CD4-positive, alpha-beta T cell treated with Interleukin-15 for 4 hours (primary cell): Measurements from ENCODE around the gene SMU1.
A peak's percentile ranks its signal among the peaks of the same experiment; 100 is the strongest.

Source experiments
- DNase-seq: peaks from one replicate; pipeline ENCODE4 v3.0.0-alpha.2; 2020; ENCODE audit warnings: low spot score

The SMU1 gene

GRCh38 chr9:33044677-33045282, 31.7 kb downstream of the SMU1 start:
- no peak for DNase-seq

DNA sequence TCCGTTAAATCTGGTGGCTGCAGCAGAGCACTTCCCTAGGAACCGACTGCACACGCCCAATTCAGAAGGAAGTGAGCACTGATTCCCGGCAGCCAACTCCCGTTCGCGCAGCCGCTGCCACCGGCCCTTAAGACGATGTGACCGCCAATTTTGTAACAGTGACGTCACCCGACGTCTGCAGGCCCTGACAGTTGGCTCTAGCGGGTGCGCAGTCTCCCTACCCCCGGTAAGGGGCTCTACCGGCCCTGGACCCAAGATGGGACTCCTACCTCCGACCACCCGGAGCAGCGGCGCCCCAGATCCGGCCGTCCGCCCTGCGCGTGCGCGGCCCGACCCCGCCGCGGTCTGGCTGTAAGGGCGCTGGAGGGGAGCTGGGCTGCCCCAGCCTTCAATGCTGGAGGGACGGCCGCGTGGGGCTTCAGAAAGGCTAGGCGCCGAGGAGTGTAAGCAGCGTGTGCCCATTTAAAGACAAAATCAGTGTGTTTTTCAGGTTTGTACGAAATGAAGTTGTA, 32.3 kb downstream of the SMU1 start:
- peak; percentile 51 for DNase-seq

DNA sequence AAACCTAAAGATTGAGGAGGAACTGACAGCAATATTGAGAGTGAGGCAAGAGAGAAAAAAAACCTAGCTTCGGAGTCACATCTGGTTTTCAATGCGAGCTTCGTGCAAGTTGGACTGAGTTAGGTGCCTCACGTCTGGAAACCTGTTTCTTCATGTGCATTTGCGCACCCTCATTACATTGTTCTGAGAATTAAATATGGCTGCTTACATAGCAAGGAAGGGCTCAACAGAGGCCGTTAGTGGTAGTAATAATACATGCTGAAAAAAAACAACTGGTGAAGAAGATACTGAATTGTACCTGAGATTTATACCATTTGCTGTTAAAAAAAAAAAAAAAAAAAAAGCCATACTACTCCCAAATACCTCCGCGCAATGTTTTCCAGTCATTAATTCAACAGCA, 32.8 kb downstream of the SMU1 start:
- no peak for DNase-seq

DNA sequence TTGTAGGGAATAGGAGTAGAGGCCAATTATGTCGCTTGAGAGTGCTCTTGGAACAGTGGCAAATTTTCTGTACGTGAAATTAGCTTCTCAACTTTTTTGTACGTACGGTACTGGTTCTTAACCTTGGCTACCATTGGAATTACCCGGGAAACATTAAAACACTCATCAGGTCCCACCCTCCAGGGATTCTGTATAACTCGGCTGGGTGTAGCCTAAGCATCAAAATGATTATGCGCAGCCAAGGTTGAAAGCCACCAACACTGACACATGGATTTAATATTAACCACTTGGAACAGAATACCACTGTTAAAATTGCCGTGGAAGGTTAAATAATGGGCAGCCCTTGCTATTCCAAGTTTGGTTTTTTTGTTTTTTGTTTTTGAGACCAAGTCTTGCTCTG, 34.0 kb downstream of the SMU1 start:
- DNase-seq, result no peak

DNA sequence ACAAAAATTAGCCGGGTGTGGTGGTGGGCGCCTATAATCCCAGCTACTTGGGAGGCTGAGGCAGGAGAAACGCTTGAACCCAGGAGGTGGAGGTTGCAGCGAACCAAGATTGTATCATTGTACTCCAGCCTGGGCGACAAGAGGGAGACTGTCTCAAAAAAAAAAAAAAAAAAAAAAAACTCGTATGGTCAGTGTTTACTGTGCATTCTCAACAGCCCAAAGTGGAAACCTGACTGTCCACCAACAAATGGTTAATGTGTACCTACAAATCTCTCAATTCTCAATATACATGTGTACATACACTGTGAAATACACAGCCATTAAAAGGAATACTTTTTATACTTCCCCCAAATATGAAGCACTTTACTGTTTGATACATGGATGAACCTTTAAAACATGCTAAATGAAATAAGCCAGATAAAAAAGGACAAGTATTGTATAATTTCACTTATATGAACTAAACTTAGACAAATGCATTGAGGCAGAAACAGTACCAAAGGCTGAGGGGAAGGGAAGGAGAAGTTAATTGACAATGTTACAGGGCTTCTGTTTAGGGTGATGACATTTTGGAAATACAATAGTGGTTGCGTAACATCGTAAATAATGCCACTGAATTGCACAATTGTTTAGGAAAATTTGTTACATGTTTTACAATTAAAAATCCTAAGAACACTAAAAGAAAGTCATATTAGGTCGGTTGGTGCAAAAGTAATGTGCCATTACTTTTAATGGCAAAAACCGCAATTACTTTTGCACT, 34.9 kb downstream of the SMU1 start:
- no peak for DNase-seq

- DNase-seq, result no peak
These were observed 35.6 kb downstream of the SMU1 start for GRCh38 chr9:33040792-33041431.

DNA sequence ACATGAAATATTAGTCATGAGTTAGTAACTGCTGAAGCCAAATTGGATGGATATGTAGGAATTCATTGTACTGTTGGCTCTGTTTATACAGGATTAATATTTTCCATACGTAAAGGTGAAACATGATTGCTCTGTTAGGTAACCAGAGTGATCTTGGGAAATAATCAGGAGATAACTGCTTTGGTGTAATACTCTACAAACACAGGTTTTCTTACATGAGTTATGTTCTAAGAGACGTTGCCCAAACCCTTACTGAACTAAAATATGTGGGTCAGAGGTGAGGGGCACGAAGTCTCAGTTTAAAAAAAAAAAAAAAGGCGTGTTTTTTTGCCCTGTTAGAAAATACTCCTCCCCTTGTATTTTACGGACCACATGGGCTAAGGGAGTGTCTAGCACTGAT, 43.6 kb downstream of the SMU1 start:
- DNase-seq, result no peak

DNA sequence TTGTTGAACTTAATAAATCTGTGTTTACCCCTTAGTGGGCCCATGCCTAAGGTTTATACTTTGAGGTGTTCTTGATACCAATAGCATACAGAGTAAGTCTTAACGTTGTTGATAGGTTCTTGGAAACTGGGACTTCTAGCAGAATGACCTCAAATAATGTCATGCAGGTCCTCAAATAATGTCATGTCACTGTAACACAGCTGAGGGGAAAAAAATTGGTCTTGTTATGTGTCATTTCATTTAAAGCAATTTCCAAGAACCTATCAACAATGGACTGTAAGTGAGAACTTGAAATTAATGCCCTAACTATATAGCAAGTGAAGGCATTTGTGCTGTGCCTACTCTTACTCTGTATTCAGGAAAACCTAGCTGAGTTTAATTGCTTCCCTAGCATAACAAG, 44.2 kb downstream of the SMU1 start:
- no peak for DNase-seq

- no peak for DNase-seq
These were observed 46.2 kb downstream of the SMU1 start for GRCh38 chr9:33030285-33030684.

- DNase-seq, result no peak
These were observed 47.2 kb downstream of the SMU1 start for GRCh38 chr9:33029231-33029786.

- peak; percentile 79 for DNase-seq
These were observed 50.7 kb downstream of the SMU1 start for GRCh38 chr9:33025572-33026342.

DNA sequence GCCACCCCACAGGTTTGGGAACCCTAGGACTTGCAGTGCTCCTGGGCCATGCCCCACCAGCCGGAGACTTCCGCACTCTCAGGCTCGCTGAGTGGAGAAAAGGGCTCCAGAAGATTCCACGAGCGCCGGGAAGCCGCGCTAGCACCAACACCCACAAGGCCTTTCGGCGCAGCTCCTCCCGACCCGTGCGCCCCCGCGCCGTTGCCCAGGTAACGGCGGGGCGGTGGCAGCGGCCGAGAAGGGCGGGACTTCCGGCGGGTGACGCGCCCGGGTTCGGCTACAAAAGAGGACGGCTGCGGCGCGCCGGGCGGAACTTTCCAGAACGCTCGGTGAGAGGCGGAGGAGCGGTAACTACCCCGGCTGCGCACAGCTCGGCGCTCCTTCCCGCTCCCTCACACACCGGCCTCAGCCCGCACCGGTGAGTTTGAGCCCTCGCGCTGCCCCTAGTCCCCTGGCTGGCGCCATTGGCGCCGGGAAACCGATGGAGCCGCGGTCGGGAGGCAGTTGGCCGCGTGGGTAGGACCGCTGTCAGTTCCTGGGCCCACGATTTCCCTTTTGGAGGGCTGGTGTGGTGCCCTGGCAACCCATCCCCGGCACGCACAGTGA, 51.4 kb downstream of the SMU1 start, which contains the start of gene DNAJA1:
DNAJA1 (plus strand) TSS at position 308 of the 606 bp plus-strand sequence. CDS start 1,212 bp downstream, outside the sequence.
- peak; percentile 95 for DNase-seq

GRCh38 chr9:33024126-33024965, 52.1 kb downstream of the SMU1 start:
- no peak for DNase-seq

- DNase-seq, result no peak
These were observed 52.8 kb downstream of the SMU1 start for GRCh38 chr9:33023661-33024060.

DNA sequence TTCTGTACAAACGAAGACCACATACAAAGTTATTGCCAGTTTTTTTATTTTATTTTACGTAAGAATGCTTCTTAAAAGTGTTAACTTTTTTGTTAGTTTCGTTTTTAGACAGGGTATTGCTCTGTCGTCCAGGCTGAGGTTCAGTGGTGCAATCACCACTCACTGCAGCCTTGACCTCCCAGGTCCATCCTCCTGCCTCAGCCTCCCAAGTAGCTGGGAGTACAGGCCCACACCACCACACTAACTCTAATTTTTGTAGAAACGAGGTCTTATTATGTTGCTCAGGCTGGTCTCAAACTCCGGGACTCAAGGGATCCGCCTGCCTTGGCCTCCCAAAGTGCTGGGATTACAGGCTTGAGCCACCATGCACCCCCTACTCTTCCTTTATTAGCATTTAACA, 53.7 kb downstream of the SMU1 start:
- no peak for DNase-seq

GRCh38 chr9:33022303-33022702, 54.2 kb downstream of the SMU1 start:
- no peak for DNase-seq

DNA sequence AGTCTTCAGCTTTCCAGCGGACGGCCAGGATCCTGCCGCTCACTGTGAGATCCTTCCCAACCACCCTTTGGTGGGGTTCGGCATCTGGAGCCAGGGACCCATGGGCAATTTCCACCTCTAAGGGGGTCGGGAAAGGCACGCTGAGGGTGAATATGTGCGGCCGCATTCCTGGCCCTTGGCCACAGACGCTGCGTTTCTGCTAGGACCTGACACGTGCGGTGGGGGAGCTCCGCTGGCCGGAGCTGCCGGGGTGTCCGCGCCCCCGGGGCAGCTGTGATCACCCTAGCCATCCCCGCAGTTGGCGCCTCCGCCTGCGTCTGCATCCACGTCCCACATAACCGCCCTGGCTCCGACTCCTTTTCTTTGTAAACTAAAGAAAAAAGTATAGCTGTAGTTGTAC, 56.7 kb downstream of the SMU1 start:
- no peak for DNase-seq

DNA sequence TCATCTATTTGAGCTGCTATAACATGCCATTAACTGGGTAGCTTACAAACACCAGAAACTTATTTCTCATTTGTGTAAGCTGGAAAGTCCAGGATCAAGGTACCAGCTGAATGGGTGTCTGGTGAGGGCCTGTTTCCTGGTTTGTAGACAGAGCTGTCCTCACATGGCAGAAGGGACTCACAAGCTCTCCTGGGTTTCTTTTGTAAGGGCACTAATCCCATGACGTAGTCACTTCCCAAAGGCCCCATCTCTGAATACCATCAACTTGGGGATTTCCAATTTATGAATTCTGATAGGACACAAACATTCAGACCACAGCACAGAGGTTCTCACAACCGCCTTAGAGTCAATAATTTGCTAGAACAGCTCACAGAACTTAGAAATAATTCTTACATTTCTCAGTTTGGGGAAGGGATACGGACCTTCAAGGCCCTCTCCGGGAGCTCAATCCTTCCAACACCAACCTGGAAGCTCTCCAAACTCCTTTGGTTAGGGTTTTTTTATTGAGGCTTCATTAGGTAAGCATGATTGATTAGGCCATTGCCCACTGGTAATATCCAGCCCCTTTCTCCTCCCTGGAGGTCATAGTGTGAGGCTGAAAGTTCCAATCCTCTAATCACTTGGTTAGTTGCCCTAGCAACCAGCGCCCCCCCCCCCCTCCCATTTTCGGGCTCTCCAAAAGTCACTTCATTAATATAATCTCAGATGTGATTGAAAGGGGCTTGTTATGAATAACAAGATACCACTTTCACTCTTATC, 59.0 kb downstream of the SMU1 start:
- DNase-seq, result no peak

DNA sequence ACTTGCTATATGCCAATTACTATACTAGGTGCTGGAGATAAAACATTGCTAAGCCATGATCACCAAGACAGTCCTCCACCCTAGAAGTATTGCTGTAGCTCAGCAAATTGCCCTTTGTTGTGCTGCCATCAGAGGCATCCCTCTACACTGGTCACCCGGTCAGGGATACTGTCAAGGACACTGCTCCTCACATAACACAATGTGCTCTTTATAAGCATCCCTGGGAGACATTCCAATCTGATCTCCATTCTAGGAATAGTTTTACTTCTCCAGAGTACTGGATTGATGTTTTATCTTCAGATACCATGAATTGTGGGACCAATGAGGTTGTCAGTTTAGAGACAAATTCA, 61.8 kb downstream of the SMU1 start:
- DNase-seq, result no peak
